Upper lobe of left lung (tissue), 4 donors: Measurements from ENCODE around the gene PRICKLE1.

Experiments
- POLR2A ChIP-seq, 4 donors: fragments of 450-650 bp; IDR thresholded peaks; one replicate each; pipeline ENCODE4 v1.5.1; 2016 to 2017; ENCODE audit warnings: antibody characterized with exemption in 4 of 4, mild to moderate bottlenecking in 2 of 4
- POLR2AphosphoS5 ChIP-seq, 2 donors: sonication (generic); formaldehyde crosslinking; IDR thresholded peaks; one replicate each; pipeline ENCODE4 v1.5.1; 2017; ENCODE audit warnings: antibody characterized with exemption in 2 of 2
- TF ChIP-seq, protein P1 (sequence below), 6 experiments: fragments of 450-650 bp in 4 of 6; fragments of 200-600 bp in 2 of 6; sonication (generic) in 2 of 6; IDR thresholded peaks; one replicate each; pipeline ENCODE4 v1.5.1; 2016 to 2019; ENCODE audit warnings: antibody characterized with exemption in 6 of 6

DNA sequence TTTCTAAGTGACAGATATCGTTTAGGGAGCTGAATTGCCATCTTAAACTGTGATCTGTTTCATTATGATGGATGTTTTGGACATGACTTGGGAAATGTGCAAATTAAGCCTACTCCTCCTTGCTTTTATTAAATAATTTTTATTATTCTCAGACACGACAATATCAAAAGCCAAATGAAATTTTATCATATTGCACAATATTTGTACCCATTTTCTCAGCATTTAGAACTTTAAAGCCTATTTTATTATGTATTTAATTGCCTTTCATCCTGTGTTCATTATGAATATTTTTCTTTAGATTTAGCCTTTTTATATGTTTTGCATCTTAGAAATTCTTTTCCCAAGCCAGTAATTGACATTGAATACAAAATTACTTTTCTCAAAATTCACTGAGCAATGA is 160.7 kb downstream of the PRICKLE1 start:
- TF ChIP-seq POLR2A (IDR thresholded peaks at IDR 0.05) (no peak), POLR2AphosphoS5 (IDR thresholded peaks at IDR 0.05) (no peak)
- TF ChIP-seq, protein P1, sequence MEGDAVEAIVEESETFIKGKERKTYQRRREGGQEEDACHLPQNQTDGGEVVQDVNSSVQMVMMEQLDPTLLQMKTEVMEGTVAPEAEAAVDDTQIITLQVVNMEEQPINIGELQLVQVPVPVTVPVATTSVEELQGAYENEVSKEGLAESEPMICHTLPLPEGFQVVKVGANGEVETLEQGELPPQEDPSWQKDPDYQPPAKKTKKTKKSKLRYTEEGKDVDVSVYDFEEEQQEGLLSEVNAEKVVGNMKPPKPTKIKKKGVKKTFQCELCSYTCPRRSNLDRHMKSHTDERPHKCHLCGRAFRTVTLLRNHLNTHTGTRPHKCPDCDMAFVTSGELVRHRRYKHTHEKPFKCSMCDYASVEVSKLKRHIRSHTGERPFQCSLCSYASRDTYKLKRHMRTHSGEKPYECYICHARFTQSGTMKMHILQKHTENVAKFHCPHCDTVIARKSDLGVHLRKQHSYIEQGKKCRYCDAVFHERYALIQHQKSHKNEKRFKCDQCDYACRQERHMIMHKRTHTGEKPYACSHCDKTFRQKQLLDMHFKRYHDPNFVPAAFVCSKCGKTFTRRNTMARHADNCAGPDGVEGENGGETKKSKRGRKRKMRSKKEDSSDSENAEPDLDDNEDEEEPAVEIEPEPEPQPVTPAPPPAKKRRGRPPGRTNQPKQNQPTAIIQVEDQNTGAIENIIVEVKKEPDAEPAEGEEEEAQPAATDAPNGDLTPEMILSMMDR (IDR thresholded peaks at IDR 0.05): no peak
